ENCODE data around the gene SIK3. TPM values are rescaled to one million over a fixed set of nuclear protein-coding genes. Genes with fewer than 3 reads are reported as not detected.
A peak's percentile ranks its signal among the peaks of the same experiment; 100 is the strongest.

The SIK3 gene
- polyA plus RNA-seq, 1 of the 3 experiments (the other 2 are of a cell fraction) = 5.1 TPM

DNA sequence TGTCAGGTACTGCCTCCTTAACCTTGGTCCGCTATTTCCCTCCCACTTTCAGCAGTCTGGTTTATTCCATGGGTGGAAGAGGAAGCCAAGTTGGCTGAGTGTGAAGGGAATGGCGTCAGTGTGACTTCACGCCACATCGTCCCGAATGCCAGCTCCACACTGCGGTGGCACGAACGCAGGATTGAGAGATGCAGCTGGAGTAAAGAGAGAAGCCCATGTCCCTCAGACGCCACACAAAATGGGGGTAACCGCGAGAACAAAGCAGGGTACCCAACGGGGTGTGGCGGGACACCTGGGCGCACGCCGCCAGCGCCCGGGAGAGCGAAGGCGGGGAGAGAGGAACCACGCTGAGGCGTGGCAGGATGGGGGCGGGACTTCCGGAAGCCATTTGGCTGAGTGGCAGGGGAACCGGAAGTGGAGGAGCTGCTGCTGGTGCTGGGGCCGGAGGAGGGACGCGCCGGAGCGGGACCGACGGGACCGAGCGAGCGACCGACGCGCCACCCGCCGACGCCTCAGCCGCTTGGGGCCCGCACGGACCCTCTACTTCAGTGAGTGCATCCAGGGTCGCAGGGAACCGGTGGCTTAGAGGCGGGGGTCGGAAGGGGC is 45.7 kb upstream of the SIK3 start, which contains the start of gene PAFAH1B2:
TSS of gene PAFAH1B2 (plus strand) at position 417 of the 606 bp plus-strand sequence. CDS start 8,161 bp downstream, outside the sequence.
- H3F3A ChIP-seq (replicated peaks; ENCODE audit: insufficient read depth) = peaks cover 18% of the 10 kb centered on the region
- peak within 1 kb of the TSS; percentile 82 to 88 for H3K27ac ChIP-seq (ENCODE audit: low read depth in 2 of 2, low read length in 1 of 2)
- peak within 1 kb of the TSS; percentile 92 for H3K4me2 ChIP-seq
- peaks cover 46% of the 10 kb centered on the region for H3K79me2 ChIP-seq (ENCODE audit: insufficient read depth)
- H3K36me3 ChIP-seq (replicated peaks in 1 of 2; ENCODE audit: control insufficient read depth in 1 of 2, insufficient read depth in 2 of 2, low read length in 1 of 2) = peaks cover 6 to 34% of the 10 kb centered on the region in 2 experiments
- POLR2A ChIA-PET = interaction anchor here (0.6 to 2.2 kb wide), 8 partner anchors 23 to 360 kb away, joined by 3 to 9 read pairs (median 4); partner anchors contain the start of genes SIK3 and ZPR1
- H3K9me3 ChIP-seq = no peaks in the 10 kb centered on the region
- H2AFZ ChIP-seq (ENCODE audit: low read depth) = peak within 1 kb of the TSS; percentile 93
- H4K20me1 ChIP-seq (ENCODE audit: insufficient read depth) = peaks cover 43% of the 10 kb centered on the region
- CTCF ChIA-PET = interaction anchor here (0.6 to 2.6 kb wide), 10 partner anchors 28 to 356 kb away, joined by 3 to 8 read pairs (median 3); partner anchors contain the start of genes APOA5, PCSK7, SIK3 and ZPR1
- H3K4me3 ChIP-seq (ENCODE audit: low read depth in 2 of 2, low read length in 1 of 2) = peak within 1 kb of the TSS; percentile 76 to 84
- H3K9me2 ChIP-seq = no peaks in the 10 kb centered on the region
- peak; percentile 98 for DNase-seq
- peaks cover 0 to 8% of the 10 kb centered on the region in 2 experiments; a peak in 3 of 4 replicates for H3K4me1 ChIP-seq (ENCODE audit: control insufficient read depth in 1 of 2, insufficient read depth in 2 of 2, low read depth in 1 of 2, low read length in 1 of 2)
- 1% methylated on average over 20 of the region's 48 CpGs for WGBS (ENCODE audit: low lambda C conversion rate)
- peak within 1 kb of the TSS; percentile 89 for H3K9ac ChIP-seq
- no peaks in the 10 kb centered on the region for H3K27me3 ChIP-seq (ENCODE audit: insufficient read depth)
- TF ChIP-seq GABPA (IDR thresholded peaks at IDR 0.05; ENCODE audit: low read depth) (peak; percentile 90), MEF2A (IDR thresholded peaks at IDR 0.05; ENCODE audit: borderline replicate concordance, low read depth) (no peak), POLR2AphosphoS5 (IDR thresholded peaks at IDR 0.05; ENCODE audit: low read depth, low read length) (peak; percentile 94; the same call in 1 of the 2 replicates), NFIC (IDR thresholded peaks at IDR 0.05; ENCODE audit: borderline replicate concordance) (no peak), CHD2 (IDR thresholded peaks at IDR 0.05; ENCODE audit: low read length, partially characterized antibody) (no peak), SMC3 (IDR thresholded peaks at IDR 0.05; ENCODE audit: low read depth, low read length) (no peak), GATA2 (CRISPR knock-in tag; IDR thresholded peaks at IDR 0.05) (no peak), YY1 (IDR thresholded peaks at IDR 0.05; ENCODE audit: low read depth) (peak; percentile 82), RCOR1 (IDR thresholded peaks at IDR 0.05; ENCODE audit: low read length) (no peak), EP300 (IDR thresholded peaks at IDR 0.05; ENCODE audit: borderline replicate concordance in 1 of 2, low read depth in 1 of 2, low read length in 1 of 2) (no peak), JUND (IDR thresholded peaks at IDR 0.05) (no peak; the same call in 1 of the 2 replicates), SIN3A (IDR thresholded peaks at IDR 0.05; ENCODE audit: borderline replicate concordance, low read depth, low read length) (peak; percentile 49; the same call in 1 of the 2 replicates), TAF1 (IDR thresholded peaks at IDR 0.05; ENCODE audit: borderline replicate concordance, low read depth, low read length) (peak; percentile 67), RAD21 (IDR thresholded peaks at IDR 0.05; ENCODE audit: low read length) (peak; percentile 7; the same call in 1 of the 2 replicates), FOSL2 (IDR thresholded peaks at IDR 0.05; ENCODE audit: borderline replicate concordance, low read depth) (no peak), NRF1 (IDR thresholded peaks at IDR 0.05; ENCODE audit: low read depth, low read length) (no peak), RXRA (IDR thresholded peaks at IDR 0.05; ENCODE audit: borderline replicate concordance, low read depth) (no peak), FOXJ3 (CRISPR knock-in tag; IDR thresholded peaks at IDR 0.05) (no peak), RFX5 (IDR thresholded peaks at IDR 0.05; ENCODE audit: low read length) (no peak), ELF1 (IDR thresholded peaks at IDR 0.05) (peak; percentile 89), EZH2phosphoT487 (IDR thresholded peaks at IDR 0.05; ENCODE audit: borderline replicate concordance, low read depth) (no peak), FOXM1 (IDR thresholded peaks at IDR 0.05; ENCODE audit: low read depth) (no peak), MXI1 (IDR thresholded peaks at IDR 0.05; ENCODE audit: low read depth, low read length) (peak; percentile 96)
- TF ChIP-seq, protein P1, sequence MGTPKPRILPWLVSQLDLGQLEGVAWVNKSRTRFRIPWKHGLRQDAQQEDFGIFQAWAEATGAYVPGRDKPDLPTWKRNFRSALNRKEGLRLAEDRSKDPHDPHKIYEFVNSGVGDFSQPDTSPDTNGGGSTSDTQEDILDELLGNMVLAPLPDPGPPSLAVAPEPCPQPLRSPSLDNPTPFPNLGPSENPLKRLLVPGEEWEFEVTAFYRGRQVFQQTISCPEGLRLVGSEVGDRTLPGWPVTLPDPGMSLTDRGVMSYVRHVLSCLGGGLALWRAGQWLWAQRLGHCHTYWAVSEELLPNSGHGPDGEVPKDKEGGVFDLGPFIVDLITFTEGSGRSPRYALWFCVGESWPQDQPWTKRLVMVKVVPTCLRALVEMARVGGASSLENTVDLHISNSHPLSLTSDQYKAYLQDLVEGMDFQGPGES (IDR thresholded peaks at IDR 0.05; ENCODE audit: low read depth, low read length) = no peak
- TF ChIP-seq, protein P2, sequence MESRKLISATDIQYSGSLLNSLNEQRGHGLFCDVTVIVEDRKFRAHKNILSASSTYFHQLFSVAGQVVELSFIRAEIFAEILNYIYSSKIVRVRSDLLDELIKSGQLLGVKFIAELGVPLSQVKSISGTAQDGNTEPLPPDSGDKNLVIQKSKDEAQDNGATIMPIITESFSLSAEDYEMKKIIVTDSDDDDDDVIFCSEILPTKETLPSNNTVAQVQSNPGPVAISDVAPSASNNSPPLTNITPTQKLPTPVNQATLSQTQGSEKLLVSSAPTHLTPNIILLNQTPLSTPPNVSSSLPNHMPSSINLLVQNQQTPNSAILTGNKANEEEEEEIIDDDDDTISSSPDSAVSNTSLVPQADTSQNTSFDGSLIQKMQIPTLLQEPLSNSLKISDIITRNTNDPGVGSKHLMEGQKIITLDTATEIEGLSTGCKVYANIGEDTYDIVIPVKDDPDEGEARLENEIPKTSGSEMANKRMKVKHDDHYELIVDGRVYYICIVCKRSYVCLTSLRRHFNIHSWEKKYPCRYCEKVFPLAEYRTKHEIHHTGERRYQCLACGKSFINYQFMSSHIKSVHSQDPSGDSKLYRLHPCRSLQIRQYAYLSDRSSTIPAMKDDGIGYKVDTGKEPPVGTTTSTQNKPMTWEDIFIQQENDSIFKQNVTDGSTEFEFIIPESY (IDR thresholded peaks at IDR 0.05; ENCODE audit: borderline replicate concordance, low read depth) = no peak
- TF ChIP-seq, protein P3, sequence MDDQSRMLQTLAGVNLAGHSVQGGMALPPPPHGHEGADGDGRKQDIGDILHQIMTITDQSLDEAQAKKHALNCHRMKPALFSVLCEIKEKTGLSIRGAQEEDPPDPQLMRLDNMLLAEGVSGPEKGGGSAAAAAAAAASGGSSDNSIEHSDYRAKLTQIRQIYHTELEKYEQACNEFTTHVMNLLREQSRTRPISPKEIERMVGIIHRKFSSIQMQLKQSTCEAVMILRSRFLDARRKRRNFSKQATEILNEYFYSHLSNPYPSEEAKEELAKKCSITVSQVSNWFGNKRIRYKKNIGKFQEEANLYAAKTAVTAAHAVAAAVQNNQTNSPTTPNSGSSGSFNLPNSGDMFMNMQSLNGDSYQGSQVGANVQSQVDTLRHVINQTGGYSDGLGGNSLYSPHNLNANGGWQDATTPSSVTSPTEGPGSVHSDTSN (IDR thresholded peaks at IDR 0.05) = peak; percentile 98
- TF ChIP-seq, protein P4, sequence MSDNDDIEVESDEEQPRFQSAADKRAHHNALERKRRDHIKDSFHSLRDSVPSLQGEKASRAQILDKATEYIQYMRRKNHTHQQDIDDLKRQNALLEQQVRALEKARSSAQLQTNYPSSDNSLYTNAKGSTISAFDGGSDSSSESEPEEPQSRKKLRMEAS (IDR thresholded peaks at IDR 0.05; ENCODE audit: low read depth) = peak; percentile 98
- TF ChIP-seq, protein P5, sequence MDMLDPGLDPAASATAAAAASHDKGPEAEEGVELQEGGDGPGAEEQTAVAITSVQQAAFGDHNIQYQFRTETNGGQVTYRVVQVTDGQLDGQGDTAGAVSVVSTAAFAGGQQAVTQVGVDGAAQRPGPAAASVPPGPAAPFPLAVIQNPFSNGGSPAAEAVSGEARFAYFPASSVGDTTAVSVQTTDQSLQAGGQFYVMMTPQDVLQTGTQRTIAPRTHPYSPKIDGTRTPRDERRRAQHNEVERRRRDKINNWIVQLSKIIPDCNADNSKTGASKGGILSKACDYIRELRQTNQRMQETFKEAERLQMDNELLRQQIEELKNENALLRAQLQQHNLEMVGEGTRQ (IDR thresholded peaks at IDR 0.05; ENCODE audit: borderline replicate concordance, low read depth, low read length) = no peak
